H7 (cell line): ENCODE data around the gene ZNF488. TPM values are rescaled to one million over a fixed set of nuclear protein-coding genes. Genes with fewer than 3 reads are reported as not detected.
"Not testable (repeated sequence)": the region's sequence is repeated elsewhere in the genome, so short reads cannot be mapped to it uniquely, and the experiment has no call there.

Experiments
- DNase-seq: peaks from one replicate; pipeline ENCODE4 v3.0.0; 2012
- H3K27me3 ChIP-seq: 2 replicates; pipeline ENCODE4 v1.6.0; 2011; ENCODE audit warnings: mild to moderate bottlenecking, low read length; ENCODE audit not compliant: control insufficient read depth, insufficient read depth
- H3K36me3 ChIP-seq: replicated peaks from 2 replicates; pipeline ENCODE4 v1.5.1; 2011; ENCODE audit warnings: low read length; ENCODE audit not compliant: control insufficient read depth, insufficient read depth
- H3K4me3 ChIP-seq: 2 replicates; pipeline ENCODE4 v1.5.1; 2011; ENCODE audit warnings: low read depth, mild to moderate bottlenecking, control low read depth, low read length, moderate library complexity; ENCODE audit not compliant: insufficient read depth
- total RNA-seq: library from RNA; depleted of rRNA; stranded (reverse); fragments of >200 nt; shearing (Covaris generic); gene quantifications from 2 replicates; pipeline ENCODE4 v1.2.3, GENCODE V29; 2014; rRNA removed

The ZNF488 gene
- total RNA-seq: 3.0 and 4.5 TPM in 2 replicates

- peak within 1 kb of the TSS; percentile 72 for H3K4me3 ChIP-seq
- H3K36me3 ChIP-seq: no peaks in the 10 kb centered on the region
- peak; percentile 99 for DNase-seq
- H3K27me3 ChIP-seq: peaks cover 2% of the 10 kb centered on the region
Measured at GRCh38 chr10:47384148-47384921, at the start of gene ZNF488. ZNF488 (minus strand) TSS chr10:47384293; CDS start chr10:47368829, 15,464 bp downstream.

- no peak overlapping the region for H3K4me3 ChIP-seq
- no peaks in the 10 kb centered on the region for H3K27me3 ChIP-seq
- DNase-seq: no peak
- no peaks in the 10 kb centered on the region for H3K36me3 ChIP-seq
Measured at GRCh38 chr10:47425813-47426419, 41.8 kb upstream of the ZNF488 start.

- no peak for DNase-seq
- Histone ChIP-seq H3K27me3 (no peaks in the 10 kb centered on the region), H3K4me3 (no peak overlapping the region), H3K36me3 (no peaks in the 10 kb centered on the region)
Measured at GRCh38 chr10:47424231-47424630, 40.1 kb upstream of the ZNF488 start.

GRCh38 chr10:47423476-47423875 is 39.4 kb upstream of the ZNF488 start:
- H3K36me3 ChIP-seq: no peaks in the 10 kb centered on the region
- no peak overlapping the region for H3K4me3 ChIP-seq
- no peak for DNase-seq
- no peaks in the 10 kb centered on the region for H3K27me3 ChIP-seq

- DNase-seq: no peak
- H3K36me3 ChIP-seq: no peaks in the 10 kb centered on the region
- no peak overlapping the region for H3K4me3 ChIP-seq
- no peaks in the 10 kb centered on the region for H3K27me3 ChIP-seq
Measured at GRCh38 chr10:47421057-47421952, 37.2 kb upstream of the ZNF488 start.

GRCh38 chr10:47420305-47421056 is 36.4 kb upstream of the ZNF488 start:
- peak; percentile 67 for DNase-seq

GRCh38 chr10:47419421-47419820 is 35.3 kb upstream of the ZNF488 start:
- H3K4me3 ChIP-seq: no peak overlapping the region
- DNase-seq: no peak
- H3K27me3 ChIP-seq: no peaks in the 10 kb centered on the region
- H3K36me3 ChIP-seq: no peaks in the 10 kb centered on the region

More at GRCh38 chr10:47420305-47421056, 36.4 kb upstream of the ZNF488 start:
- Histone ChIP-seq H3K36me3 (no peaks in the 10 kb centered on the region), H3K27me3 (no peaks in the 10 kb centered on the region), H3K4me3 (no peak overlapping the region)

GRCh38 chr10:47418966-47419365 is 34.9 kb upstream of the ZNF488 start:
- no peak for DNase-seq
- Histone ChIP-seq H3K36me3 (no peaks in the 10 kb centered on the region), H3K27me3 (no peaks in the 10 kb centered on the region), H3K4me3 (no peak overlapping the region)

- H3K4me3 ChIP-seq: no peak overlapping the region
- H3K36me3 ChIP-seq: no peaks in the 10 kb centered on the region
- H3K27me3 ChIP-seq: no peaks in the 10 kb centered on the region
- no peak for DNase-seq
Measured at GRCh38 chr10:47418321-47418720, 34.2 kb upstream of the ZNF488 start.

GRCh38 chr10:47416305-47417218 is 32.5 kb upstream of the ZNF488 start:
- not testable (repeated sequence) for DNase-seq, H3K36me3 ChIP-seq, H3K4me3 ChIP-seq, H3K27me3 ChIP-seq

GRCh38 chr10:47415520-47416304 is 31.6 kb upstream of the ZNF488 start:
- Histone ChIP-seq H3K27me3 (no peaks in the 10 kb centered on the region), H3K36me3 (no peaks in the 10 kb centered on the region), H3K4me3 (no peak overlapping the region)
- no peak for DNase-seq

GRCh38 chr10:47414752-47415519 is 30.8 kb upstream of the ZNF488 start:
- no peak for DNase-seq
- no peaks in the 10 kb centered on the region for H3K27me3 ChIP-seq
- no peak overlapping the region for H3K4me3 ChIP-seq
- no peaks in the 10 kb centered on the region for H3K36me3 ChIP-seq
